Gastroesophageal sphincter (tissue), 3 donors: Measurements from ENCODE around the gene ZBTB40.

ENCODE experiments used
- EP300 ChIP-seq: sonication (generic); formaldehyde crosslinking; IDR thresholded peaks from one replicate; pipeline ENCODE4 v1.6.1; 2017; ENCODE audit warnings: antibody characterized with exemption, mild to moderate bottlenecking
- POLR2A ChIP-seq, 2 donors: fragments of 450-650 bp; IDR thresholded peaks; one replicate each; pipeline ENCODE4 v1.6.1; 2017; ENCODE audit warnings: antibody characterized with exemption in 2 of 2, mild to moderate bottlenecking in 2 of 2, moderate library complexity in 1 of 2
- POLR2AphosphoS5 ChIP-seq: sonication (generic); formaldehyde crosslinking; IDR thresholded peaks from one replicate; pipeline ENCODE4 v1.6.1; 2017; ENCODE audit warnings: antibody characterized with exemption
- TF ChIP-seq, protein P1 (sequence below), 4 experiments: fragments of 200-600 bp in 2 of 4; fragments of 450-650 bp in 2 of 4; sonication (generic) in 1 of 4; IDR thresholded peaks; one replicate each; pipeline ENCODE4 v1.5.1; 2017 to 2019; ENCODE audit warnings: antibody characterized with exemption in 4 of 4, mild to moderate bottlenecking in 2 of 4, moderate library complexity in 2 of 4

DNA sequence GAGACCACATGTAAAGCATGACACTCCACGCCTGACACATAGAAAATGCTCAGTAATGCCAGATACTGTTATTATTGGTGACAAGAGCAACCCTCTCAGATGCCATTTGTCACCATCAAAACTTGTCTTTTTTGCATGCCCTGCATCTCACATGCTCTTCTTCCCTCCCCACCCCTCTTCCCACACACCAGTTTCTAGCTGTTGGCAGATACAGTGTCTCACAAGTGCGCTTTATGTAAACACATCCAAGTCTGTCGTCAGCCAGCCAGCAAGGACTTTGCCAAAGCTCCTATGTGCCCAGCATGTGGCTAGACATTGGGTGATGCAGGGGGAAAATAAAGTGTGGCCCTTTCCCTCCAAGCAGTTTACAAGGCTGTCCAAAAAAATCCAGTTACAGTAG is 66.7 kb downstream of the ZBTB40 start:
- TF ChIP-seq EP300 (no peak), POLR2AphosphoS5 (no peak), POLR2A (IDR thresholded peaks at IDR 0.05) (no peak)
- TF ChIP-seq, protein P1, sequence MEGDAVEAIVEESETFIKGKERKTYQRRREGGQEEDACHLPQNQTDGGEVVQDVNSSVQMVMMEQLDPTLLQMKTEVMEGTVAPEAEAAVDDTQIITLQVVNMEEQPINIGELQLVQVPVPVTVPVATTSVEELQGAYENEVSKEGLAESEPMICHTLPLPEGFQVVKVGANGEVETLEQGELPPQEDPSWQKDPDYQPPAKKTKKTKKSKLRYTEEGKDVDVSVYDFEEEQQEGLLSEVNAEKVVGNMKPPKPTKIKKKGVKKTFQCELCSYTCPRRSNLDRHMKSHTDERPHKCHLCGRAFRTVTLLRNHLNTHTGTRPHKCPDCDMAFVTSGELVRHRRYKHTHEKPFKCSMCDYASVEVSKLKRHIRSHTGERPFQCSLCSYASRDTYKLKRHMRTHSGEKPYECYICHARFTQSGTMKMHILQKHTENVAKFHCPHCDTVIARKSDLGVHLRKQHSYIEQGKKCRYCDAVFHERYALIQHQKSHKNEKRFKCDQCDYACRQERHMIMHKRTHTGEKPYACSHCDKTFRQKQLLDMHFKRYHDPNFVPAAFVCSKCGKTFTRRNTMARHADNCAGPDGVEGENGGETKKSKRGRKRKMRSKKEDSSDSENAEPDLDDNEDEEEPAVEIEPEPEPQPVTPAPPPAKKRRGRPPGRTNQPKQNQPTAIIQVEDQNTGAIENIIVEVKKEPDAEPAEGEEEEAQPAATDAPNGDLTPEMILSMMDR (IDR thresholded peaks at IDR 0.05), result no peak
